Large intestine (tissue), 3 donors: ENCODE measurements around the gene ADISSP. TPM values are rescaled to one million over a fixed set of nuclear protein-coding genes. Genes with fewer than 3 reads are reported as not detected.

Experiments
- DNase-seq, 2 donors: peaks; one replicate each; pipeline versions ENCODE4 v3.0.0 to v3.0.0-alpha.2; 2013
- H3K27ac ChIP-seq: one replicate; pipeline ENCODE4 v1.5.1; 2013; ENCODE audit warnings: low read length
- H3K27me3 ChIP-seq: 2 replicates; pipeline ENCODE4 v1.6.1; 2013; ENCODE audit warnings: low read length; ENCODE audit not compliant: control insufficient read depth, insufficient read depth
- H3K36me3 ChIP-seq: 2 replicates; pipeline ENCODE4 v1.6.1; 2013; ENCODE audit warnings: low read length; ENCODE audit not compliant: control insufficient read depth, insufficient read depth
- H3K4me1 ChIP-seq: one replicate; pipeline ENCODE4 v1.6.1; 2013; ENCODE audit warnings: low read length; ENCODE audit not compliant: control insufficient read depth, insufficient read depth
- H3K4me3 ChIP-seq: one replicate; pipeline ENCODE4 v1.5.1; 2013; ENCODE audit warnings: low read length
- H3K9me3 ChIP-seq: one replicate; pipeline ENCODE4 v1.6.1; 2013; ENCODE audit warnings: mild to moderate bottlenecking, low read depth, low read length, moderate library complexity; ENCODE audit not compliant: control insufficient read depth
- WGBS: methylation state at CpG from one replicate; pipeline ENCODE4 v1.1.5; 2013; ENCODE audit warnings: low lambda C conversion rate; ENCODE audit not compliant: insufficient coverage; 5-methylcytosine and 5-hydroxymethylcytosine counted together
- polyA plus RNA-seq: library from polyadenylated mRNA; unstranded; fragments of 120-200 nt; gene quantifications from one replicate; pipeline ENCODE4 v1.2.1, GENCODE V29; 2013

ADISSP gene
- polyA plus RNA-seq, 1 donor = 20.5 TPM

- Histone ChIP-seq H3K36me3 (peaks cover 2% of the 10 kb centered on the region), H3K9me3 (no peaks in the 10 kb centered on the region), H3K4me1 (no peaks in the 10 kb centered on the region), H3K27me3 (peaks cover 1% of the 10 kb centered on the region), H3K27ac (no peak overlapping the region), H3K4me3 (no peak overlapping the region)
- 37% methylated on average over 4 of the region's 11 CpGs for WGBS
- DNase-seq = no peak
These were observed 29.2 kb downstream of the ADISSP start for GRCh38 chr20:3738111-3739053.

- no CpG with 5 or more reads among the region's 4 CpGs for WGBS
These were observed 31.8 kb downstream of the ADISSP start for GRCh38 chr20:3735768-3736167.

GRCh38 chr20:3734111-3734843 is 33.3 kb downstream of the ADISSP start:
- 47% methylated on average over 3 of the region's 12 CpGs for WGBS
- H3K36me3 ChIP-seq = peaks cover 2% of the 10 kb centered on the region
- peak overlapping the region; percentile 38 for H3K4me3 ChIP-seq
- no peaks in the 10 kb centered on the region for H3K9me3 ChIP-seq
- no peak overlapping the region for H3K27ac ChIP-seq
- no peaks in the 10 kb centered on the region for H3K4me1 ChIP-seq
- DNase-seq = no peak
- H3K27me3 ChIP-seq = peaks cover 25% of the 10 kb centered on the region

More at GRCh38 chr20:3735768-3736167, 31.8 kb downstream of the ADISSP start:
- Histone ChIP-seq H3K4me1 (no peaks in the 10 kb centered on the region), H3K27ac (no peak overlapping the region), H3K9me3 (no peaks in the 10 kb centered on the region), H3K27me3 (peaks cover 24% of the 10 kb centered on the region), H3K36me3 (peaks cover 2% of the 10 kb centered on the region), H3K4me3 (no peak overlapping the region)
- no peak for DNase-seq

GRCh38 chr20:3733119-3733995 is 34.2 kb downstream of the ADISSP start:
- DNase-seq = no peak
- H3K4me3 ChIP-seq = peak overlapping the region; percentile 38
- H3K27me3 ChIP-seq = peaks cover 28% of the 10 kb centered on the region
- H3K27ac ChIP-seq = no peak overlapping the region
- H3K9me3 ChIP-seq = no peaks in the 10 kb centered on the region
- whole genome bisulfite sequencing = no CpG with 5 or more reads among the region's 20 CpGs
- H3K4me1 ChIP-seq = no peaks in the 10 kb centered on the region
- H3K36me3 ChIP-seq = peaks cover 2% of the 10 kb centered on the region

GRCh38 chr20:3732327-3733118 is 35.0 kb downstream of the ADISSP start, which contains the start of gene HSPA12B:
TSS of gene HSPA12B (plus strand) at chr20:3732685. CDS start at chr20:3738675, 5,990 bp downstream.
- peak within 1 kb of the TSS; percentile 38 for H3K4me3 ChIP-seq
- H3K36me3 ChIP-seq = peaks cover 2% of the 10 kb centered on the region
- H3K27ac ChIP-seq = no peak within 1 kb of the TSS
- no CpG with 5 or more reads among the region's 67 CpGs for WGBS
- no peaks in the 10 kb centered on the region for H3K4me1 ChIP-seq
- H3K9me3 ChIP-seq = no peaks in the 10 kb centered on the region
- peaks cover 34% of the 10 kb centered on the region for H3K27me3 ChIP-seq
- DNase-seq = no peak

- no peaks in the 10 kb centered on the region for H3K4me1 ChIP-seq
- H3K4me3 ChIP-seq = no peak overlapping the region
- no peaks in the 10 kb centered on the region for H3K9me3 ChIP-seq
- DNase-seq = no peak
- H3K36me3 ChIP-seq = peaks cover 2% of the 10 kb centered on the region
- peaks cover 38% of the 10 kb centered on the region for H3K27me3 ChIP-seq
- no CpG with 5 or more reads among the region's 16 CpGs for WGBS
- H3K27ac ChIP-seq = no peak overlapping the region
These were observed 35.6 kb downstream of the ADISSP start for GRCh38 chr20:3731944-3732326.

GRCh38 chr20:3730803-3731672 is 36.5 kb downstream of the ADISSP start:
- Histone ChIP-seq H3K27ac (no peak overlapping the region), H3K36me3 (no peaks in the 10 kb centered on the region), H3K27me3 (peaks cover 38% of the 10 kb centered on the region), H3K4me3 (no peak overlapping the region), H3K9me3 (no peaks in the 10 kb centered on the region), H3K4me1 (no peaks in the 10 kb centered on the region)
- no CpG with 5 or more reads among the region's 12 CpGs for WGBS
- no peak for DNase-seq

GRCh38 chr20:3729811-3730540 is 37.6 kb downstream of the ADISSP start:
- no peak for DNase-seq
- H3K9me3 ChIP-seq = no peaks in the 10 kb centered on the region
- H3K4me3 ChIP-seq = no peak overlapping the region
- no peak overlapping the region for H3K27ac ChIP-seq
- WGBS = no CpG with 5 or more reads among the region's 8 CpGs
- no peaks in the 10 kb centered on the region for H3K36me3 ChIP-seq
- H3K27me3 ChIP-seq = peaks cover 38% of the 10 kb centered on the region
- H3K4me1 ChIP-seq = no peaks in the 10 kb centered on the region
